Fibroblast of villous mesenchyme (primary cell): ENCODE results near the gene PRRC2A. TPM values are rescaled to one million over a fixed set of nuclear protein-coding genes. Genes with fewer than 3 reads are reported as not detected.

Experiments used
- DNase-seq: peaks from one replicate; pipeline ENCODE4 v3.0.0-alpha.2; 2010; ENCODE audit warnings: low read depth
- H3K4me3 ChIP-seq: 2 replicates; pipeline ENCODE4 v1.5.1; 2011; ENCODE audit warnings: low read depth, mild to moderate bottlenecking, low read length
- small RNA-seq: library from RNA; depleted of rRNA; stranded (forward); fragments of <200 nt; gene quantifications from one replicate; pipeline ENCODE3, GENCODE V24; 2012
- total RNA-seq: library from RNA; depleted of rRNA; stranded (reverse); fragments of >200 nt; gene quantifications from 2 replicates; pipeline ENCODE4 v1.2.3, GENCODE V29; 2012
- TF ChIP-seq, protein P1 (sequence below): IDR thresholded peaks from 2 replicates; pipeline ENCODE4 v1.5.1; 2012; ENCODE audit warnings: low read depth, mild to moderate bottlenecking, low read length; ENCODE audit not compliant: insufficient read depth

The PRRC2A gene
- total RNA-seq, 1 donor: 84.2 TPM

- TF ChIP-seq, protein P1, sequence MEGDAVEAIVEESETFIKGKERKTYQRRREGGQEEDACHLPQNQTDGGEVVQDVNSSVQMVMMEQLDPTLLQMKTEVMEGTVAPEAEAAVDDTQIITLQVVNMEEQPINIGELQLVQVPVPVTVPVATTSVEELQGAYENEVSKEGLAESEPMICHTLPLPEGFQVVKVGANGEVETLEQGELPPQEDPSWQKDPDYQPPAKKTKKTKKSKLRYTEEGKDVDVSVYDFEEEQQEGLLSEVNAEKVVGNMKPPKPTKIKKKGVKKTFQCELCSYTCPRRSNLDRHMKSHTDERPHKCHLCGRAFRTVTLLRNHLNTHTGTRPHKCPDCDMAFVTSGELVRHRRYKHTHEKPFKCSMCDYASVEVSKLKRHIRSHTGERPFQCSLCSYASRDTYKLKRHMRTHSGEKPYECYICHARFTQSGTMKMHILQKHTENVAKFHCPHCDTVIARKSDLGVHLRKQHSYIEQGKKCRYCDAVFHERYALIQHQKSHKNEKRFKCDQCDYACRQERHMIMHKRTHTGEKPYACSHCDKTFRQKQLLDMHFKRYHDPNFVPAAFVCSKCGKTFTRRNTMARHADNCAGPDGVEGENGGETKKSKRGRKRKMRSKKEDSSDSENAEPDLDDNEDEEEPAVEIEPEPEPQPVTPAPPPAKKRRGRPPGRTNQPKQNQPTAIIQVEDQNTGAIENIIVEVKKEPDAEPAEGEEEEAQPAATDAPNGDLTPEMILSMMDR: no peak
- no peak for DNase-seq
- H3K4me3 ChIP-seq: no peak overlapping the region
Measured at GRCh38 chr6:31686483-31686882, 66.0 kb downstream of the PRRC2A start.

- TF ChIP-seq, protein P1: no peak
- DNase-seq: no peak
- H3K4me3 ChIP-seq: no peak overlapping the region
Measured at GRCh38 chr6:31687321-31687720, 66.8 kb downstream of the PRRC2A start.

Small RNA genes lying within 50 kb of the gene (small RNA-seq; reads per million reads assigned to genes)
- not detected for gene MIR6832
- gene RF00019: not detected
- 136 reads per million, percentile 97 among the genes with 10 or more reads in this experiment for gene SNORA38
- gene UQCRHP1: not detected

Other genes with a start within 250 kb of the PRRC2A start
- gene MICA, start 217.1 kb upstream of the PRRC2A start, total RNA-seq: 45.3 and 54.8 TPM in 2 replicates
- gene MICB, start 122.6 kb upstream of the PRRC2A start, total RNA-seq: 15.5 and 30.7 TPM in 2 replicates
- gene MCCD1, start 91.8 kb upstream of the PRRC2A start, total RNA-seq: not detected in 2 replicates
- gene DDX39B, start 78.7 kb upstream of the PRRC2A start, total RNA-seq: 407 and 463 TPM in 2 replicates
- 1.3 and 3.0 TPM in 2 replicates for gene ATP6V1G2, start 74.1 kb upstream of the PRRC2A start, total RNA-seq
- gene NFKBIL1, start 73.1 kb upstream of the PRRC2A start, total RNA-seq: 12.5 and 20.3 TPM in 2 replicates
- not detected in 2 replicates for gene LTA, start 48.4 kb upstream of the PRRC2A start, total RNA-seq
- under 0.01 TPM in 2 replicates for gene TNF, start 45.1 kb upstream of the PRRC2A start, total RNA-seq
- 0.32 TPM in 1 of 2 replicates, not detected in the other for gene LTB, start 38.3 kb upstream of the PRRC2A start, total RNA-seq
- gene LST1, start 34.4 kb upstream of the PRRC2A start, total RNA-seq: not detected in 2 replicates
- not detected in 2 replicates for gene NCR3, start 27.7 kb upstream of the PRRC2A start, total RNA-seq
- gene AIF1, start 5.5 kb upstream of the PRRC2A start, total RNA-seq: not detected in 2 replicates
- 123 and 166 TPM in 2 replicates for gene BAG6, start 31.9 kb downstream of the PRRC2A start, total RNA-seq
- gene APOM, start 35.2 kb downstream of the PRRC2A start, total RNA-seq: 0.43 and 0.97 TPM in 2 replicates
- gene C6orf47, start 40.1 kb downstream of the PRRC2A start, total RNA-seq: 20.7 and 21.9 TPM in 2 replicates
- 16.1 and 20.7 TPM in 2 replicates for gene GPANK1, start 44.3 kb downstream of the PRRC2A start, total RNA-seq
- gene CSNK2B, start 45.4 kb downstream of the PRRC2A start, total RNA-seq: 136 and 144 TPM in 2 replicates
- gene LY6G5B, start 49.3 kb downstream of the PRRC2A start, total RNA-seq: 3.2 and 3.9 TPM in 2 replicates
- 0.43 and 0.64 TPM in 2 replicates for gene LY6G5C, start 60.4 kb downstream of the PRRC2A start, total RNA-seq
- gene ABHD16A, start 82.6 kb downstream of the PRRC2A start, total RNA-seq: 43.2 and 76.0 TPM in 2 replicates
- not detected in 2 replicates for gene LY6G6F, start 86.2 kb downstream of the PRRC2A start, total RNA-seq
- not detected in 2 replicates for gene LY6G6D, start 94.6 kb downstream of the PRRC2A start, total RNA-seq
- not detected in 2 replicates for gene LY6G6C, start 101.0 kb downstream of the PRRC2A start, total RNA-seq
- gene MPIG6B, start 102.7 kb downstream of the PRRC2A start, total RNA-seq: not detected in 2 replicates
- gene DDAH2, start 108.6 kb downstream of the PRRC2A start, total RNA-seq: 60.5 and 68.0 TPM in 2 replicates
- gene CLIC1, start 115.8 kb downstream of the PRRC2A start, total RNA-seq: 586 and 701 TPM in 2 replicates
- 9.5 and 13.9 TPM in 2 replicates for gene MSH5, start 119.3 kb downstream of the PRRC2A start, total RNA-seq
- 0.43 and 1.3 TPM in 2 replicates for gene SAPCD1, start 141.9 kb downstream of the PRRC2A start, total RNA-seq
- under 0.01 TPM in 2 replicates for gene VWA7, start 156.6 kb downstream of the PRRC2A start, total RNA-seq
- gene VARS1, start 175.0 kb downstream of the PRRC2A start, total RNA-seq: 60.0 and 73.1 TPM in 2 replicates
- gene LSM2, start 186.3 kb downstream of the PRRC2A start, total RNA-seq: 21.6 and 23.7 TPM in 2 replicates
- 0.86 and 0.97 TPM in 2 replicates for gene HSPA1L, start 194.6 kb downstream of the PRRC2A start, total RNA-seq
- gene HSPA1A, start 194.8 kb downstream of the PRRC2A start, total RNA-seq: 77.0 and 132 TPM in 2 replicates
- gene HSPA1B, start 207.0 kb downstream of the PRRC2A start, total RNA-seq: 84.4 and 148 TPM in 2 replicates
- 70.8 and 77.6 TPM in 2 replicates for gene NEU1, start 242.1 kb downstream of the PRRC2A start, total RNA-seq